HG03442 (cell line): Measurements from ENCODE around the gene FAM227B.
"Not testable (repeated sequence)": the region's sequence is repeated elsewhere in the genome, so short reads cannot be mapped to it uniquely, and the experiment has no call there.

Experiments used
- ATAC-seq: cut with Tn5 transposase; IDR thresholded peaks from one replicate; pipeline ENCODE4 v1.9.1; 2021; ENCODE audit warnings: mild to moderate bottlenecking, moderate library complexity; ENCODE audit not compliant: unreplicated experiment

Gene FAM227B, protein sequence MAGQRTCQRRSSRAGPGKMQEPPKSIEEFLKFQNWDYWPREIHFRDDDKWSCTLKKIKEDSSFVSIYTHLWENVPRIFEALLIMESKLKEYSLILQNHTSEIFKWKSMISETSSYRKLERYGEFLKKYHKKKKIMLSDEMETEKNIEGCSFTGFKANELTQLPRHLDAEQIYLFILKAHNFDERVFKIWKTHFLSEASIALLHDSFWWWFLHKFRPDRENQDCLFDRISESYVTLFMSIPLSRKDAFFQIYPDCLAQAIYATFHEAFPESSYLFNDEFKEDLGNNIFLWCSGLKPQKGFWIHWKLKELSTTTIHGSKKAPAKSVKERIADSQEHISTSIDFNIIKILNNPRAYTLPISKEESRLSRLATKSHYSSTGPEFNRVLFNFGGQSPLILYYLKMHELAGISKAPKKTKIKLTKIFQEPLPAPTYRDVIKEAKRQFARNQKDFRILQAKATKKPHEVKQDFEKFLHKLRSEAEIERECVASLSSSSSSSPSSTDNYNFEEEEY

DNA sequence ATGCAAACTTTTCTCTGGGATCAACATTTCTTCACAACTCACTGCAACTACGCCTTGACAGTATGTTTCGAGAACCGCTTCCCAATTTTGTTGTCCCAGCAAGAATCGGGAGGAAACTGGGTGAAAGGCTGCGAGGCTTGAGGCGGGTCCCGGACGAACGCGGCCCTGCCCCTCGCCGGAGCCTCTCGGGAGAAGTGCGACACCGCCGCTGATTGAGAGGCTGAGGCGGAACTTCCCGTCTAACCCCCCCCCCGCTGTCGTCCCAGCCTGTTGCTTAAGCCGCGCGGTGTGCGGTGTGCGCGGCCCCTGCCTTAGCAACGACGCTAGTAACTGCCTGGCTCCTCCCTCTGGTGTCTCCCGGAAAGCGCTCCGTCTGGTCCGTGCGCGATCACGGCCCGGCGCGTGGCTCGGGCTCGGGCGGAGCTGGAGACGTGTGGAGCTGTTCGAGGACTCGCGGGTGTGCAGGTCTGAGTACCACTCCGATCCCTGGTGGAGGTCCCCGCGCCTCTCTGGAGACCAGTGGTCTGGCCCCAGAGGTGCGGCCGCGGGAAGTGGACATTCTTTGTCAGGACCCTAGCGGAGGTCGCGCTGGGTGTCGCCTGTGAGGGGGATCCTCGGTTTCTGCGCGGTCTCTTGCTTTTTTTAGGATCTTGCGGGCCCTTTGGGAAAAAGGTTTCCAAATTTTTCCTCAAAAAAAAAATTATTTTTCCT is at the start of gene FAM227B, which contains the start of gene DTWD1:
Gene FAM227B (minus strand): TSS at position 161 of the 711 bp plus-strand sequence. CDS start 5,647 bp downstream, outside the sequence.
Gene DTWD1 (plus strand): TSS at position 391 of the 711 bp plus-strand sequence. CDS start 4,120 bp downstream, outside the sequence.
- ATAC-seq = peak; percentile 99

DNA sequence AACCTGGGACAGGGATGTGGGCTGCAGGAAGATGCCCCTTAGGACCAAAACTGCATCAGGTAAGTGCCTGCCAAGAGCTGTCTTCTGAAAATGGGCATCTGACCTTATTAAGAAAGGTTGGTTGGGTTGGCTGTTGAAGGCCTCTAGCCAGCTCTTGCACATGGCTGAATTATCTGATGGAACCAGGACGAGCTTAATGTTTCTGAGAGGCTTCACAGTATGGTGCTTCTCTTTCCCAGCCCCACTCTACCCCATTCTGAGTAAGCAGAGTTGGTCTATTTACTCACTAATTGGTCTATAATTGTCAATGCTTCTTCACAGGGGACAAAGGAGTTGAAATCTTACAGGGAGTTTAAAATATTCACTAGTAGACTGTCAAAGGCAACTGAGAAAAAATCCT is 48.7 kb upstream of the FAM227B start:
- ATAC-seq = no peak

DNA sequence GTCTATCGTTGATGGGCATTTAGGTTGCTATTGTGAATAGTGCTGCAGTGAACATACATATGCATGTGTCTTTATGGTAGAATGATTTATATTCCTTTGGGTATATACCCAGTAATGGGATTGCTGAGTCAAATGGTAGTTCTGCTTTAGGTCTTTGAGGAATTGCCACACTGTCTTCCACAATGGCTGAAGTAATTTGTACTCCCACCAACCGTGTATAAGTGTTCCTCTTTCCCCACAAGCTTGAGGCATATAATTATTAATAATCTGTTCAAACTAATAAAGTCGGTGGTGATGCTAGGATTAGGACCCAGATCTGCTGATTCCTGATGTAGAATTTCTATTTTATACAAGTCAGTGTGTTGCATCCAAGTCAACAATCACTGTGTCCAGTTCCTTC is 45.9 kb upstream of the FAM227B start:
- ATAC-seq = not testable (repeated sequence)

DNA sequence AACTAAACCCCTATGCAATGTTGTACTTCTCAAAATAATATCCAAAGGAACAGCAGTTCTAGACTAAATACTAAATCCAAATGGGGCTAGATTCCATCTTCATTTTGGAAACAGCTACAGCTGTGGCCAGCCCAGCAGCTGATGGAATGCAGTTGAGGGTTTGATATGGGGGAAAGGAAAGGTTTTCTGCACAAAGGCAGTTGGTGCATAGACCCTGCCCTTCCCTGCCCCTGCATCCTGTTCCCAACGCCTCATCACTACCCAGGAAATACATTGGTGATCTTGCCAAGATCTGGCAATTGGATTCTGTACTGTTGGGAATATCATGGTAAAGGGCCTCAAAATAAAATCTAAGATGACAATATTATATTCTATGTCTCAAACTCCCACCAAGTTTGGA is 44.1 kb upstream of the FAM227B start:
- ATAC-seq = no peak

DNA sequence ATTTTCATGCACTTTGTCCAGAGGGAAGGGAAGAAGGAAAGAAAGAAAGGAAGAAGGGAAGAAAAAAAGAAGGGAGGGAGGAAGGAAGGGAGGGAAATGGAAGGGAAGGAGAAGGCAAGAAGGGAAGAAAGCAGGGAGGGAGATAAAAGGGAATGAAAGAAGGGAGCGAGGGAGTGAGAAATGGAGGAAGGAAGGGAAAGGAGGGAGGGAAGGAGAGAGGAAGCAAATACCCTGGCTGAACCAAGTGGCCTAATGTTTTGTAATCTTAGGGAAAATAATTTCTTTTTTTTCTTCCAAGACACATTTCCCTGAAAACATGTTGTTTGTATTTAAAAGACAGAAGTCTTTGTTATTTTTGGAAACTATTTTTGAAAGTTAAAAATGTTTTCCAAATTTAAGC is 36.1 kb upstream of the FAM227B start:
- no peak for ATAC-seq

DNA sequence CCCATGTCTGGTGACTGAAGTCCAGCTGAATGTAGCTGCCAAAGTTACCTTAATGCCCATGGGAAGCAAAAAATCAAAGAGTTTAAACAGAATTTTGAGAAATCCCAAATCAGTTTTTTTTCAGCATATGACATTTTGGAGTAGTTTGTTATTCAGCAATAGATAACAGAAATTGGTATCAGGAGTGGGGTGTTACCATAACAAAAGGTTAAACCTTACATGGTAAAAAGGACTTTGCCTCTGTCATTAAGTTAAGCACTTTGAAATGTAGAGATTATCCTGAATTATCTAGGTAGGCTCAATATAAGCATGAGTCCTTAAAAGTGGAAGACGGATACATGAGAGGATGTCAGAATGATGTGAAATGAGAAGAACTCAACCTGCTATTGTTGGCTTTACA is 32.3 kb upstream of the FAM227B start:
- no peak for ATAC-seq

DNA sequence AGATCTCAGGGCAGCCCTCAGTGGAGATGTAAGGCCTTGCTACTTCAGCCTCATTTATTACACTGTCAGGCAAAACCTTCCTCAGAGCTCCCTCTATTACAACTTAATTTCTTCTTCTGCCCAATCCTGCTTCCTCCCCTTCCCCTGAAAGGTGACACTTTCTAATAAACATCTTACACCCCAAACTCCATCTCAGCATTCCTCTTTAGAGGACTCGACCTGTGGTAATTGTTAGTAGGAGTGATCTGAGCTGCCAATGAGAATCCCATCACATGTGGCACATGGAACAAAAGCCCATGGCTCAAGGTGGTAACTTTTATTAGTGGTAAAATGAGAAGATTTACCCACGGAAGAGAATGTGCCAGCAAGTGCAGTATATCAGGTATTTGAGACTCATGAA is 30.1 kb upstream of the FAM227B start:
- no peak for ATAC-seq

DNA sequence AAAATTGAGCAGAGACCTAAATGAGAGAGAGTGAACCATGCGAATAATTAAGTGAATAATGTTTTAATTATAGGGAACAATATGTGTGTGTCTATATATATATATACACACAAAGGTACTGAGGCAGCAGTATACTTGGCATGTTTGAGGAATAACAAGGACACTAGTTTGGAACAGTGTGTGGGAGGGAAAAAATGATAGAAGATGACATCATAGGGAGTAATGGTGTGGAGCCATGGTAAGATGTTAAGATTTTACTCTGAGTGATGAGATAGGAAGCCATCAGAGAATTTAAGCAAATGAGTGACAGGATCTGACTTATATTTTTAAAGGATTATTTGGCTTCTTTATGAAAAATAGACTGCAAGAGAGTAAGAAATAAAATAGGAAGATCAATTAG is 29.4 kb upstream of the FAM227B start:
- ATAC-seq = no peak

DNA sequence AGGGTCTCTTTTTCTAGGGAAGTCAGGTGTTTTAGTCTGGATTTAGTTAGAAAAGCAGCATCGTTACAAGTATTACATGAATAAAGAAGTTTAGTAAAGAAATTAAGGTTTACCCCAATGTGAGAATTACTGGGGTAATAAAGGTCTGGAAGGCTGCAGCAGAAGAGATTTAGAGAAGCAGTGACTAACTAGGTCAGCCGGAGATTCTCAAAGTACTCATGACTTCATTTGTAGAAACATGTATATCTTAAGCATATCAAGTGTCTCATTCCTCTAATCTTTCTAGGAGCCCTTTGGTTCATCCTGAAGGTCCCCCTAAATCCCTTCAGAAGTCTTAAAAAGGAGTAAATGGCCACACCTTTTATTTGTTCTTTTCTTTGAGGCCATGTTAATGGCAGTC is 26.3 kb upstream of the FAM227B start:
- no peak for ATAC-seq

DNA sequence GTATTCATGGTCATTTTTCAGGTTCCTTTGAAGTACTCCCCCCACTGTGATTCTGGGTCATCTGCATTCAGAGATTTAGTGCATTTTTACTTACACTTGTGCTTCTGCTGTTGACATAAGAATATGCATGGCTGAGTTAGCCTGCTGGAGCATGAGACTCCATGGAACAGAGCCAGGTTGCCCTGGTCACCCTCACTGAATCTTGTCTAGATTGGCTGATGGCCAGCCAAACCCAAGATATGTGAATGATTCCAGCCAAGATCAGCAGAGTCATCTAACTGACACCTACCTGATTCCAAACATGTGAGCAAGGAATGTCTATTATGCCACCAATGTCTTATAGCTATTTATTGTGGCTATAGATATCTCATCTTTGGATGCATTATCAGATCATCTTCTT is 25.3 kb upstream of the FAM227B start:
- no peak for ATAC-seq

DNA sequence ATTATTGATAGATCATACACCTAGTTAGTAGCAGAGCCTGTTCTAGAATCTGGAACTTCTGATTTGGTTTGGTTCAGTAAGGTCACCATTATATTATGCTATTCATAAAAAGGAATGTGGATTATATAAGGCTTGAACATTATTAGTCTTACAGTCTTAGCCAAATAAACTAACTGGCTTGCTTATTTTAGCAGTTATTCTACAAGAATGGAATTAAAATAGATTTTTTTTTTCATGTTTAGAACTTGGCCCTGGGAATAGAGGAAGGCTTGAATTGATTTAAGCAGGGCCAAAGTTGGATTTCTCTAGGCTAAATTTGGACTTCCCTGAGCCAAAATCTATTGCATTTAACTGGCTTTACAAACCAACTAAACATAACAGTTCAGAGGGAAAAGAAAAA is 24.7 kb upstream of the FAM227B start:
- no peak for ATAC-seq

DNA sequence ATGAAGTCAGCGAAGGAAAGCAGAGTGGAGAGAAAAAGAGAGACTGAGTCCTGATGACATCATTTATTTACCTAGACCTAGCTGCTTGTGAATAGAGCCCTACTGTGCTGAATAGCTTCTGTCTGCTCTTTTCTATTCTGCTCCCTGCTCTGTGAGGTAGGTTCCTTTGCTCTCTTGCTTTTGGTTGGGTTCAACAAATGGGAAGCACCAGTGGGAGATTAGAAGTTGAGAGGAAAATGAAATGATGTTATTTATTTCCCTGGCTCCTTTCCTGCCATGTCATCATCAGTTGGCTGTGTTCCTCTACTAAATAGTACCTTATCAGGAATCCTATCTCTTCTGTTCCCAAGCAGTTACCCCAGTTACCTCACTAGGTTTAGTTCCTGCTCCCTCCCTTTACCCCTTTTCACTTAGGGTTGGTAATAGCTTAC is 23.8 kb upstream of the FAM227B start:
- ATAC-seq = no peak

DNA sequence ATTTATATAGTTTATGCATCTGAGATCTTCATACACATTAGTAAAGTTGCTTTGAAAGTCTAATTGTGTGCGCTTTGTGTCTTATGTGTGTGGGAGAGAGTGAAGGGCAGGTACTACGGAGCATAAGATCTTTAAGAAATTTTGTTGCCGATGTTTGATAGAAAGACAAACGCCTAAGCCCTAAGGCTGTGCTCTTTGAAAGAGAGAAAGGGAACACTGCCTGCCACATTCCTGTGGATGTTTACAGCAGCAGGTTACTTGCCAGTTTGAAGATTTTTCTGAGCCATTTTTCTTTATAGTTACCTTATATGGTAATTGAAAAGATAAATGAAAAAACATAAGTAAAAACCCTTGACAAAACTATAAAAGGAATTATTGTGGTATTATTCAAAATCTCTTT is 17.2 kb upstream of the FAM227B start:
- ATAC-seq = no peak

DNA sequence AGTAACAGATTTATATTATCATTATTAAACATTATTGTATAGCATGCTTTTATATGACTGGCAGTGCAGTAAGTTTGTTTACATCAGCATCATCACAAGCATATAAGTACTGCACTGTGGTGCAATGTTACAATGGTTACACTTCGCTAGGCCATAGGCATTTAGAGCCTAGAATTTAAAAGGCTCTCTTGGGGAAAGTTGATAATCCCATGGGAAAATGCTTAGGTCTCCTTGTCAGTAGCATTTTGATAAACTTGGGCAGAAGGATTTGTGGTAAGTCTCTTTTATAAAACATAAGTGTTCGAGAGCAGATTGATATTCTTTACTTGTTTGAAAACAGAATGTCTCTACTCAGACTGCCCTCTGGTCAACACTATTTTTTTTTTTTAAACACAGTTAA is 7.8 kb upstream of the FAM227B start:
- no peak for ATAC-seq

DNA sequence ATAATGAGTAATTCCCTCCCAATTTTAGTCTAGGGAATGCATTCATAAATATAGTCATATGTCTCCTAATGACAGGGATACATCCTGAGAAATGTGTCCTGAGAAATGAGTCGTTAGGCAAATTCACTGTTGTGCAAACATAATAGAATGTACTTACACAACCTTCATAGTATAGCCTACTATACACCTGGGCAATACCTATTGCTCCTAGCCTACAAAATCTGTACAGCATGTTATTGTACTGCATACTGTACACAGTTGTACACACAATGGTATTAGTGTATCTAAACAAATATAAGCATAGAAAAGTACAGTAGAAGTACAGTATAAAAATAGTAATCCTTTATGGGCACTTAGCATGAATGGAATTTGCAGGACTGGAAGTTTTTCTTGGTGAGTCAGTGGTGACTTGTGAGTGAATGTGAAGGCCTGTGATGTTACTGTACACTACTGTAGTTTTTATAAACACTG is 6.8 kb upstream of the FAM227B start:
- ATAC-seq = no peak

DNA sequence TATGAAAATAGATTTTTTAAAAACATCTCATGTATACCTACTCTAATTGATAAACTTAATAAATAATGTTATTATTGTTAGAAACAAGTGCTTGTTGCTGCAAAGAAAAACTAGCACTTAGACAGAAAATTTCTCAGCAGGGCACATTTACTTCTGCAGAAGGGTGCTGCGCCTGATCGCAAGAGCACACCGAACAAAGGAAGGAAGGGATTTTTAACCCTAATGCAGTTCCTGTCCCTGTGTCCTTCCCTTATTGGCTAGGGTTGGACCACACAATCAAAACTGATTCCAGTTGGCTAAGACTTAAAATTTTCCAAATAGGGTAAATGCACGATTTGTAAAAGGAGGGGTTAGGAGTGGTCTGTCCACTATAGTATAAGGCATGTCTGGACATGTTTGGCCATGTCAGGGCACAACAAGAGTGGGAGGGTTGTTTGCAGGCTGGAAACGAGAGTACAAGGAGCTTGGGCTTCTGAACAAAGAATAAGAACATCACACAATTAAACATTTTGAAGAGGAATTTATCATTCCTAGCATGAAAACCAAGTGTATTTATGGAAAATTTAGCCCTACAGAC is 4.9 kb upstream of the FAM227B start:
- no peak for ATAC-seq

DNA sequence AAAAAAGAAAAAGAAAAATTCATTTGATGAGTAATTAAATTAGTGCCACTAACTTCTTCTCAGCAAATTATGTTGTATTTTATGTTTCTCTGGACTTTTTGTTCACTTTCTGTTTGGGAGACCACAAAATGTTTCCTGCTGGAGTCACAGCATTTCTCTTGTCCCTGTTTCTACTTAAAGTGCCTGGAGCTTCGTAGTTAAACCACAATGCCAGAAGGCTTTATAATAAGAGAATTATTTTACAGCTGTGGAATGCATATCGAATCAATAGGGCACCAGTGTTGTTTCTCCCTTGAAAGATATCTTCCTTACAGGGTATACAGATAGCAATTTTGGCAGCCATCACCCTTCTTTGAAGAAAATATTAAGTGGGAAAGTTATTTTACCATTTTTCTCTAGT is 3.4 kb upstream of the FAM227B start:
- ATAC-seq = no peak

DNA sequence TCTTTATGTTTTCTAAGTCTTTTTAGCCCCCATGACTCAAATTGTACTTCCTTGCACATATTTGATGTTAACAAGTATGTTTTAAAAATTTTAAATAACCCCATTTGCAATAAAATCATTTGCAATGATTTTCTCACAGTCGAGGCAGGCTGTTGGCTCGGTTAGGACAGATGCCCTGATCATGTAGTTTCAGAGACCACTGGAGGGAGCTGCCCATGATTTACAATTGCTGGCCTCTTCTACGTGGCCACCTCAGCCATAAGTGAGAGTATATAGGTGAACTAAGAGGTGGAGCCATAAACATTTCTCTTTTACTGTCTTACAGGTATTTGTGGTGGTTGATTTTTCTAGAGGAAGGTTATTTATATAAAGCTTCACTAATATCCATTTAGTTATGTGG is 1.9 kb upstream of the FAM227B start:
- ATAC-seq = no peak

DNA sequence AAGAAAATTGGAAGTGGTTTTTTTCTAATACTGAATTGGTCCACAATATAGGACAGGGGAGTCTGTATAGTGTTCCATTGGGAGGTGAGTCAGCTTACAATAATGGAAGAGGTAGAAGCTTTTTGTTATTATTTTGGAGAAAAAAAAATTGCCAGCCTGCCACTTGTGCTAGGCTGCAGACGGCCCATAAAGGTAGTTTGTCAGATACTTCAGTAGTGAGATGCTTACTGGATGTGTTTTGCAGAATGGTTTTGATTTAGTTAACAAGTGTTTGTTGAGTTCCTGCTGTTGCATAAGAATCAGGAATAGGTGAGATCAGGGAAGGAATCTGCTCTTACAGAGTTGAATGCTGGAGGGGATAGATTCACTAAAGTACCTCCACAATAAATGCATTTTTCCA is 1.3 kb upstream of the FAM227B start:
- no peak for ATAC-seq

DNA sequence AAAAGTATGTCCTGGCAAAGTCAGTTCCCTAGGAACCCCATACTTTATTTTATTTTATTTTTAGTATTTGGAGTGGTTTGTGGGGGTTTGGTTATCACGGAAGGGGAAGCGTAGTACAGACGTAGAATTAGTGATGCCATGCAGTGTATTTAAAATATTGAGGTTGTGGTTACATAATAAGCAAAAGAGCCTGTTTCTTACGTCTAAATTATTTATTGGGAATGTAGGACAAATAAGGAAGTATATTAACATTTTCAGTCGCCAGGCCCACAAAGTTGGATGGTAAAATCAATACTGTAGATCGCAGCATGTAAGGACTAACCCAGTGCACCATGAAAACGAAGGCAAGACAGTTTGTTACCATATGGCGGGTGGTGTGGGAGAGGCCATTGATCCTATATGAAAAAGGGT is 788 bp upstream of the FAM227B start:
- no peak for ATAC-seq

DNA sequence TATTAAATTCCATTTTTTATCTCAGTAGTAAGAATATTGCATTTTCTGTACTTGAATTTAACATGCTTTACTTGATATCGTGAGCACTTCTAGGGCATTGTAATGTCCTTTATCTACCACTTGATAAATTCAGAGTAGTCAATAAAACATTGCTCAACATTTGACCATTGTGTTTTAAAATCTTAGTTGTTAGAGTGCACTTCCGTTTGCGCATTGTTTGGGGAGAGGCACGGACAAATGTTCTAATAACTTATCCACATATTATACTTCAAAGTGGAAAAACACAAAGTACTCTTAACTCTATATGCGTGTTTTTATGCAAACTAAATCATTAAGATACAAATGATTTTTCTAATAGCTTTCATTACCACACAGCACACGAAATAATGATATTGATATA is 419 bp downstream of the FAM227B start:
- ATAC-seq = no peak

DNA sequence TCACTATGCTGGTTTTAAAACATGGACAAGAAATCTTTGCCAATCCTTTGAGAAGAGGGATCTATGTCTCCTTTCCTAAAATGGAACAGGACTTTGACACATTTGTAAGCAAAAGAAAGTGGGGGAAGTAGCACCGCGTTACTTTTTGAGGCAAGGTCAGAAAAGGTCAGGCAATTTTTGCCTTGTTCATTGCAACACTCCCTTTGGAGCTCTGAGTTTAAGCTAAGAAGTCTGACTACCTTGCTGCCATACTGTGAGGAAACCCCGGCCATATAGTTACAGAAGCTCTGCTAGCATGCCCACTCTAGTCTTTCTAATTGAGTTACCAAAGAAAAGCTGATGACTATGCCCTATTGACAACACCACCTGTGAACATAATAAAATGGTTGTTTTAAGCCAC is 1.4 kb downstream of the FAM227B start:
- no peak for ATAC-seq
